Cardiac muscle cell (in vitro differentiated cells and primary cell): ENCODE measurements around the gene ST3GAL3. TPM values are rescaled to one million over a fixed set of nuclear protein-coding genes. Genes with fewer than 3 reads are reported as not detected.

Experiments used
- DNase-seq, 2 donors: peaks; one replicate each; pipeline versions ENCODE4 v3.0.0 to v3.0.0-alpha.2; 2010 to 2017; ENCODE audit warnings: low read depth in 1 of 2, low spot score in 1 of 2
- H3K27ac ChIP-seq: fragments of 200-600 bp; sonication (generic); 2 replicates; pipeline ENCODE4 v1.5.1; 2016
- H3K27me3 ChIP-seq: fragments of 200-600 bp; sonication (generic); 2 replicates; pipeline ENCODE4 v1.6.0; 2016; ENCODE audit warnings: control low read depth
- H3K36me3 ChIP-seq: fragments of 200-600 bp; sonication (generic); 2 replicates; pipeline ENCODE4 v1.5.1; 2016; ENCODE audit warnings: control low read depth
- H3K4me1 ChIP-seq: fragments of 200-600 bp; sonication (generic); 2 replicates; pipeline ENCODE4 v1.8.1; 2017; ENCODE audit warnings: low read depth, mild to moderate bottlenecking, mixed run types
- H3K4me3 ChIP-seq: fragments of 200-600 bp; sonication (generic); 2 replicates; pipeline ENCODE4 v1.5.1; 2016; ENCODE audit warnings: mild to moderate bottlenecking
- H3K9me3 ChIP-seq: fragments of 200-600 bp; sonication (generic); 2 replicates; pipeline ENCODE4 v1.5.1; 2017; ENCODE audit warnings: low read depth, mild to moderate bottlenecking, control low read depth
- CTCF ChIP-seq: IDR thresholded peaks from 2 replicates; pipeline ENCODE4 v1.5.1; 2012; ENCODE audit warnings: low read depth, mild to moderate bottlenecking, low read length
- polyA plus RNA-seq: library from polyadenylated mRNA; unstranded; fragments of >200 nt; fragmentation: Nextera tagmentation; extraction: Ambion mirVana; gene quantifications from 2 replicates; pipeline ENCODE4 v1.2.1, GENCODE V29; 2016
- total RNA-seq: library from RNA; depleted of rRNA; stranded (reverse); fragments of >200 nt; gene quantifications from 2 replicates; pipeline ENCODE4 v1.2.3, GENCODE V29; 2016

ST3GAL3 gene
- total and polyA plus RNA-seq, 2 experiments from 2014 or later = 34.7 to 35.7 TPM

- Histone ChIP-seq H3K4me1 (peaks cover 44% of the 10 kb centered on the region), H3K4me3 (no peak overlapping the region), H3K36me3 (no peaks in the 10 kb centered on the region), H3K27ac (peak overlapping the region; percentile 82), H3K9me3 (no peaks in the 10 kb centered on the region), H3K27me3 (no peaks in the 10 kb centered on the region)
- peak in 1 of 2 donors; percentile 61 for DNase-seq
- TF ChIP-seq CTCF = no peak
Measured at GRCh38 chr1:43885279-43885801, 178.0 kb downstream of the ST3GAL3 start.

- H3K27ac ChIP-seq = no peak overlapping the region
- no peak for TF ChIP-seq CTCF
- H3K9me3 ChIP-seq = no peaks in the 10 kb centered on the region
- H3K36me3 ChIP-seq = no peaks in the 10 kb centered on the region
- H3K4me3 ChIP-seq = no peak overlapping the region
- DNase-seq = no peak
- H3K4me1 ChIP-seq = peaks cover 28% of the 10 kb centered on the region
- H3K27me3 ChIP-seq = no peaks in the 10 kb centered on the region
Measured at GRCh38 chr1:43887748-43888147, 180.4 kb downstream of the ST3GAL3 start.

- Histone ChIP-seq H3K4me3 (no peak overlapping the region), H3K9me3 (no peaks in the 10 kb centered on the region), H3K27me3 (no peaks in the 10 kb centered on the region), H3K4me1 (peaks cover 24% of the 10 kb centered on the region), H3K36me3 (no peaks in the 10 kb centered on the region), H3K27ac (no peak overlapping the region)
- TF ChIP-seq CTCF = no peak
- no peak for DNase-seq
Measured at GRCh38 chr1:43890815-43891214, 183.5 kb downstream of the ST3GAL3 start.

GRCh38 chr1:43893006-43893405 lies 185.7 kb downstream of the ST3GAL3 start:
- DNase-seq = peak in 1 of 2 donors; percentile 43
- TF ChIP-seq CTCF = no peak
- H3K27ac ChIP-seq = peak overlapping the region; percentile 76
- H3K36me3 ChIP-seq = peaks cover 3% of the 10 kb centered on the region
- no peak overlapping the region for H3K4me3 ChIP-seq
- H3K9me3 ChIP-seq = no peaks in the 10 kb centered on the region
- no peaks in the 10 kb centered on the region for H3K27me3 ChIP-seq
- peaks cover 20% of the 10 kb centered on the region for H3K4me1 ChIP-seq

GRCh38 chr1:43898981-43899380 lies 191.6 kb downstream of the ST3GAL3 start:
- Histone ChIP-seq H3K9me3 (no peaks in the 10 kb centered on the region), H3K36me3 (peaks cover 3% of the 10 kb centered on the region), H3K4me1 (peaks cover under 1% of the 10 kb centered on the region), H3K27ac (no peak overlapping the region), H3K4me3 (no peak overlapping the region), H3K27me3 (no peaks in the 10 kb centered on the region)
- DNase-seq = no peak
- no peak for TF ChIP-seq CTCF
